GM10266 (cell line): ENCODE results near the gene DPM2.

Experiments used
- DNase-seq: peaks from one replicate; pipeline ENCODE4 v3.0.0; 2012; ENCODE audit errors: extremely low spot score
- CTCF ChIP-seq: IDR thresholded peaks from 2 replicates; pipeline ENCODE4 v1.5.1; 2012; ENCODE audit warnings: mild to moderate bottlenecking, low read depth; ENCODE audit not compliant: control insufficient read depth, insufficient read depth; ENCODE audit errors: missing control alignments

The DPM2 gene

GRCh38 chr9:127965953-127966352, 28.3 kb upstream of the DPM2 start:
- TF ChIP-seq CTCF, result no peak
- DNase-seq, result no peak

GRCh38 chr9:127963359-127964064, 25.9 kb upstream of the DPM2 start:
- TF ChIP-seq CTCF, result no peak
- DNase-seq, result no peak

GRCh38 chr9:127963041-127963358, 25.3 kb upstream of the DPM2 start:
- TF ChIP-seq CTCF, result no peak
- DNase-seq, result no peak

GRCh38 chr9:127962278-127962677, 24.6 kb upstream of the DPM2 start:
- TF ChIP-seq CTCF, result no peak
- no peak for DNase-seq

GRCh38 chr9:127961613-127962155, 24.0 kb upstream of the DPM2 start:
- TF ChIP-seq CTCF, result no peak
- DNase-seq, result no peak

- no peak for TF ChIP-seq CTCF
- no peak for DNase-seq
These were observed 23.5 kb upstream of the DPM2 start for GRCh38 chr9:127961155-127961490.

GRCh38 chr9:127960410-127961154, 22.9 kb upstream of the DPM2 start:
- no peak for TF ChIP-seq CTCF
- DNase-seq, result no peak
